HG03558 (cell line): Measurements from ENCODE around the gene CD22.

Experiments
- ATAC-seq: cut with Tn5 transposase; IDR thresholded peaks from one replicate; pipeline ENCODE4 v1.9.1; 2021; ENCODE audit warnings: moderate number of reproducible peaks; ENCODE audit not compliant: unreplicated experiment; ENCODE audit errors: extremely low read depth

Gene CD22

GRCh38 chr19:35294859-35295791, 33.9 kb upstream of the CD22 start:
- ATAC-seq: no peak

GRCh38 chr19:35295792-35296462, 33.1 kb upstream of the CD22 start:
- no peak for ATAC-seq

- no peak for ATAC-seq
Measured at GRCh38 chr19:35296644-35297514, 32.1 kb upstream of the CD22 start.

- no peak for ATAC-seq
Measured at GRCh38 chr19:35297515-35297848, 31.5 kb upstream of the CD22 start.

- no peak for ATAC-seq
Measured at GRCh38 chr19:35297922-35298321, 31.1 kb upstream of the CD22 start.

GRCh38 chr19:35298561-35298972, 30.4 kb upstream of the CD22 start:
- ATAC-seq: no peak

- ATAC-seq: no peak
Measured at GRCh38 chr19:35299523-35300338, 29.3 kb upstream of the CD22 start.

GRCh38 chr19:35300339-35300649, 28.7 kb upstream of the CD22 start:
- no peak for ATAC-seq

- no peak for ATAC-seq
Measured at GRCh38 chr19:35301961-35302360, 27.0 kb upstream of the CD22 start.

GRCh38 chr19:35302446-35302845, 26.5 kb upstream of the CD22 start:
- no peak for ATAC-seq

- ATAC-seq: no peak
Measured at GRCh38 chr19:35303357-35303915, 25.6 kb upstream of the CD22 start.

- no peak for ATAC-seq
Measured at GRCh38 chr19:35304036-35304435, 25.0 kb upstream of the CD22 start.

GRCh38 chr19:35305181-35305580, 23.8 kb upstream of the CD22 start:
- no peak for ATAC-seq

GRCh38 chr19:35306473-35307246, 22.3 kb upstream of the CD22 start:
- ATAC-seq: no peak

GRCh38 chr19:35307931-35308330, 21.1 kb upstream of the CD22 start:
- ATAC-seq: no peak

- ATAC-seq: no peak
Measured at GRCh38 chr19:35308910-35309309, 20.1 kb upstream of the CD22 start.

GRCh38 chr19:35309481-35310279, 19.3 kb upstream of the CD22 start:
- no peak for ATAC-seq

GRCh38 chr19:35310331-35310730, 18.7 kb upstream of the CD22 start:
- no peak for ATAC-seq
